ENCODE measurements around the gene SLC16A3. TPM values are rescaled to one million over a fixed set of nuclear protein-coding genes. Genes with fewer than 3 reads are reported as not detected.
"Not testable (repeated sequence)": the region's sequence is repeated elsewhere in the genome, so short reads cannot be mapped to it uniquely, and the experiment has no call there.

SLC16A3 gene
- total RNA-seq, 1 experiment from 2014 or later, result 497 TPM

GRCh38 chr17:82204831-82205719 is 23.8 kb upstream of the SLC16A3 start:
- DNase-seq (ENCODE audit: low read depth), result peak; percentile 89

DNA sequence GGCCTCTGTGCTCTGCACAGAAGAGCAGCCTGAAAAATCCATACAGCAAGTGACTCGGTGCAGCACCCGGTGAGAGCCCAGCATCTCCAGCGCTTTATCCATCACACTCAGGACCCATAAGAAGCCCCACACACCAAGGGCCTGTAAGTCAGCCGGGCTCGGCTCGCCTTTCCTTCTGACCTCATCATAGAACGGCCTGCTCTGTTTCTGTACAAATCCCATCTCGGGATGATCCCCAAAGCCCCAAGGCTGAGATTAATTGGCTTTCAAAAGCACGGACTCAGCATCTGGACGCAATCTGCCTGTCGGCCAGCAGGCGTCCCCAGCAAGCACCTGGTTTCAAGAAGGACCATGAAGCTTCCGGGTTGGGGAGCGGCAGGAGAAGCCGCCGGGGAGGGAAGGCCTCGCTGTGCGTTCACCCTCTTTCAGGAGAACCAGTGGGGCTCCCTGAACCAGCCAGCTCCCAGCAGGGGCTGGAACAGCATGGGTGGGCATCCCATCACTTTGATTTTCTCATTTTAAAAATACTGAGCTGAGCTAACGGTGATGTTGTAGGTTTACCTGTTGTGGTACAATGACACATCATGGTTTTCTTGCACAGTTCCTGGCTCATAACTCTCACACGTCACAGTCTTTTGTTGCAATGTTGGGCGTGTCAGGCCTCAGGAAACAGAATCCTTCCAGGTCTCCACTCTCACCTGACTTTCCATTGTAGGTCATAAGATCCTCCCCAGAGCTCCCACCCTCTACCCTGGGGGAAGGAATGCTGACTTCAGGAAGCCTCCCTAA is 22.9 kb upstream of the SLC16A3 start:
- DNase-seq (ENCODE audit: low read depth), result peak; percentile 84

DNA sequence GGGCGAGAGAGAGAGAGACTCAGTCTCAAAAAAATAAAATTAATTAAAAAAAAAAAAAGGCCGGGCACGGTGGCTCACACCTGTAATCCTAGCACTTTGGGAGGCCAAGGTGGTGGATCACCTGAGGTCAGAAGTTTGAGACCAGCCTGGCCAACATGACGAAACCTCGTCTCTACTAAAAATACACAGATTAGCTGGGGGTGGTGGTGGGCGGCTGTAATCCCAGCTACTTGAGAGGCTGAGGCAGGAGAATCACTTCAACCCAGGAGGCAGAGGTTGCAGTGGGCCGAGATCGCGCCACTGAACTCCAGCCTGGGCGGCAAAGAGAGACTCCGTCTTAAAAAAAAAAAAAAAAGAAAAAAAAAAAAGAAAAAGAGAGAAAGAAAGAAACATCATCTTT is 18.2 kb upstream of the SLC16A3 start:
- DNase-seq (ENCODE audit: low read depth), result not testable (repeated sequence)

- DNase-seq (ENCODE audit: low read depth), result peak; percentile 73
Observed at GRCh38 chr17:82212331-82213250, 16.3 kb upstream of the SLC16A3 start, which contains the start of gene CCDC57. Gene CCDC57, minus strand, starts transcription at chr17:82212842. Its CDS starts 10,898 bp downstream, at chr17:82201944.

DNA sequence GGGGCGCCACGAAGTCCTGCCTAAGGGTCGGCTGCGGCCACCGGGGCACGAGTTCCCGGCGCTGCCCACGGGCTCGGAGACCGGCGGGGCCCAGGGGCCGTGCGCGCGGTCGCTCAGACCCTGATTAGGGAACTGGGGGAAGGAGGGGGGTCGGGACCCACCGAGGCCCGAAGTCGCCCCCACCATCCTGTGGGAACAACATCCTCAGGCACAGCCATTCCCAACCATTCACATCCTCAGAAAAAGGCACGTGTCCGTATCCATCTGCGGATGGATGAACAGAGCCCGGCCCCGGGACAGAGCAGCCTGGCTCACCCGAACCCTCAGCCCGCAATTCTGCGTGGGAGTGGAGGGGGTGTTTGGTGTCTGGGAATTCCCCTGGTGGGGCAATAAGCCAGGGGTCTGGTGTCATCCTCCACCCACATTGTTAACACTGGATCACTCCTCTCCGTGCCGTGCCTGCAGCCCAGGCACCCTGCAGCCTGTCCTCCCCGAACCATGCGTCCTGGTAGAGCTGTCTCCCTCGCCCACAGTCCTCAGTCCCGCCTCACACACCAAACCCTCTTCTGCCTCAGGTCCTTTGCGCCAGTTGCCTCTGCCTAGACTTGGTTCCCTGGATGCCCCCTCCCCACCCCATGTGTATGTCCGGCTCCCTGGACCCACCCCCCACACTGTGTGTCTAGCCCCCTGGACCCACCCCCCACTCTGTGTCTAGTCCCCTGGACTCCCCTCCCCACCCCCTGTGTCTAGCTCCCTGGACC is 15.4 kb upstream of the SLC16A3 start:
- DNase-seq (ENCODE audit: low read depth), result peak; percentile 75

- DNase-seq (ENCODE audit: low read depth), result no peak
Observed at GRCh38 chr17:82214012-82214628, 14.7 kb upstream of the SLC16A3 start.

GRCh38 chr17:82215095-82215971 is 13.5 kb upstream of the SLC16A3 start:
- no peak for DNase-seq (ENCODE audit: low read depth)

DNA sequence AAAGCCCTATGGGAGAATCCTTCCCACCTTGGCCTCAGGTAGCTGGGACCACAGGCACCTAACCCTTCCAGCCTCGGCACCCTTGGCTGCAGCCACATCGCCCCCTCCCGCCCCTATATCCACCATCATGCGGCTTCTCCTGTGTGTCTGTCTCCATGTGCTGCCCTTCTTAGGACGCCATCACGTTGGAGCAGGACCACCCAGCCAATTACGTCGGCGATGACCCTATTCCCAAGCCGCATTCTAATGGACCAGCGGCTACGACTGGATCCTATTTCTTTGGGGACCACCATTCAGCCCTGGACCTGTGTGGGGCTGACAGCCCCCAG is 12.9 kb upstream of the SLC16A3 start:
- no peak for DNase-seq (ENCODE audit: low read depth)

GRCh38 chr17:82216301-82217119 is 12.3 kb upstream of the SLC16A3 start:
- peak; percentile 92 for DNase-seq (ENCODE audit: low read depth)

GRCh38 chr17:82217120-82217529 is 11.7 kb upstream of the SLC16A3 start:
- DNase-seq (ENCODE audit: low read depth), result peak; percentile 75

- peak; percentile 86 for DNase-seq (ENCODE audit: low read depth)
Observed at GRCh38 chr17:82217530-82218204, 11.2 kb upstream of the SLC16A3 start.

GRCh38 chr17:82218349-82219075 is 10.3 kb upstream of the SLC16A3 start:
- no peak for DNase-seq (ENCODE audit: low read depth)

- no peak for DNase-seq (ENCODE audit: low read depth)
Observed at GRCh38 chr17:82219083-82219482, 9.8 kb upstream of the SLC16A3 start.

- no peak for DNase-seq (ENCODE audit: low read depth)
Observed at GRCh38 chr17:82219753-82220709, 8.8 kb upstream of the SLC16A3 start.

- DNase-seq (ENCODE audit: low read depth), result no peak
Observed at GRCh38 chr17:82221341-82221902, 7.4 kb upstream of the SLC16A3 start.

GRCh38 chr17:82222816-82223215 is 6.0 kb upstream of the SLC16A3 start:
- no peak for DNase-seq (ENCODE audit: low read depth)

All from LHCN-M2 (cell line).